GM18519 (cell line): ENCODE results near the gene CYP2D6.
"Not testable (repeated sequence)": the region's sequence is repeated elsewhere in the genome, so short reads cannot be mapped to it uniquely, and the experiment has no call there.

Experiments
- ATAC-seq: cut with Tn5 transposase; IDR thresholded peaks from one replicate; pipeline ENCODE4 v1.9.1; 2021; ENCODE audit warnings: mild to moderate bottlenecking, moderate library complexity; ENCODE audit not compliant: unreplicated experiment, low FRiP score

Gene CYP2D6

GRCh38 chr22:42130639-42131431 is at the start of gene CYP2D6:
CYP2D6 (minus strand) TSS chr22:42130810; CDS start chr22:42130791, 19 bp downstream.
- not testable (repeated sequence) for ATAC-seq

GRCh38 chr22:42179616-42180015 is 49.0 kb upstream of the CYP2D6 start:
- no peak for ATAC-seq

DNA sequence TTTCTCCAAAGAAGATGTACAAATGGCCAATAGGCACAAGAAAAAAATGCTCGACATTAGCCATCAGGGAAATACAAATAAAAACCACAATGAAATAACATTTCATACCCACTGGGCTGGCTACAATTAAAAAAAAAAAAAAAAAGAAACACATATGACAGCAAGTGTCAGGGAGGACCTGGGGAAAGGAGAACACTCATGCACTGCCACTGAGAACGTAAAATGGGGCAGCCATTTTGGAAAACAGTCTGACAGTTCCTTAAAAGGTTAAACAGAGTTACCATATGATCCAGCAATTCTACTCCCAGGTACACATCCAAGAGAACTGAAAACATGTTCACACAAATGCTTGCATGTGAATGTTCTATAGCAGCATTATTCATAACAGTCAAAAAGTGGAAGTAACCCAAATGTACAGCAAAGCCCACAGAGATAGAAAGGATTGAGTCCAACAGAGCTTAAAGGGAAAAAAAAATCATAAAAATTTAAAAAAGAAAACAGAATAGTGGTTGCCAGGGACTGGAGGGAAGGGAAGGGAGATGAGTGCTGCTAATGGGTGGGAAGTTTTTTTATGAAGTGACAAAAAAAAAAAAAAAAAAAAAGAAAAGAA is 48.4 kb upstream of the CYP2D6 start:
- no peak for ATAC-seq

- no peak for ATAC-seq
These were observed 47.3 kb upstream of the CYP2D6 start for GRCh38 chr22:42177891-42178336.

DNA sequence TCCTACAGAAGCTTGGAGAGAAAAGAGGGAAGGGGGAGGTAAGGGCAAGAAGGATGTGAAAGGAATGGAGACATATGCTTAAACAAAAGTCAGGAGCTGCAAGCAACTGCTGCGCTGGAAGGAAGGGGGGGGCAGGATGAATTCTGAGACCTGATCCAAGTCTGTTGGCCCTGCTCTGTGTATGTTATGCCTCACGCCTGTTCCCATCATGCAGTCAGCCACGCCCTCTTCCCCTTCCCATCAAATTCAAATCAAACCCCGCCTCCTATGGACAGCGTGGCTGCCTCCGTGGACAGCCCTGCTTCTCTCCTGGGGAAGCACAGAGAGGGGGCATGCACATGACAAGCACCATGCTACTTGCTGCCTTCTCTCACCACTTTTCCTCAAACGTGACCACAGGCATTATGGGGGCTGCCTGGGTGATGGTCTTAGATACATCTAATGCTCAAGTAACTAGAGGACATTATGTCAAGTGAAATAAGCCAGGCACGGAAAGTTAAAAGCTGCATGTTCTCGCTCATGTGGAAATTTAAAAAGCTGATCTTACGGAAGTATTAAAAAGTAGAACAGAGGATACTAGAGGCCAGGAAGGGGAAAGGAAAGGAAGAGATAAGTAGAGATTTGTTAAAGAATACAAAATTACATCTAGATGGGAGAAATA is 45.8 kb upstream of the CYP2D6 start:
- ATAC-seq = no peak

DNA sequence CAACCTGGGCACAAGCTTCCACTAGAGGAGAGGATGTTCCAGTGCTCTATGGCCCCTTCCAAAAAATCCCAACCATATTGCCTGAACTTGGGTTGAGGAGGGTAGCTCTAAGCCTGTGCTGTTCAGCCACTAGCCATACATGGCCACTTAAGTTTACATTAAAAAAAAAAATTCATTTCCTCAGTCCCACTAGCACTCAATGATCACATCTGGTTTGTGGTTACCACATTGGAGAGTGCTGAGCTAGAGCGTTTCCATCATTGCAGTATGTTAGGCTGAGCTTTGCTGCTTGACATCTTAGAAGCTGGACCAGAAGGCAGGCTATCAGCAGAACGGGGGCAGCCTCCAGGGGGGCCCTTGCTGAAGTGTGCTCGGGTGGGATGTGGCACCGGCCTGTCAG is 43.5 kb upstream of the CYP2D6 start:
- ATAC-seq = no peak

DNA sequence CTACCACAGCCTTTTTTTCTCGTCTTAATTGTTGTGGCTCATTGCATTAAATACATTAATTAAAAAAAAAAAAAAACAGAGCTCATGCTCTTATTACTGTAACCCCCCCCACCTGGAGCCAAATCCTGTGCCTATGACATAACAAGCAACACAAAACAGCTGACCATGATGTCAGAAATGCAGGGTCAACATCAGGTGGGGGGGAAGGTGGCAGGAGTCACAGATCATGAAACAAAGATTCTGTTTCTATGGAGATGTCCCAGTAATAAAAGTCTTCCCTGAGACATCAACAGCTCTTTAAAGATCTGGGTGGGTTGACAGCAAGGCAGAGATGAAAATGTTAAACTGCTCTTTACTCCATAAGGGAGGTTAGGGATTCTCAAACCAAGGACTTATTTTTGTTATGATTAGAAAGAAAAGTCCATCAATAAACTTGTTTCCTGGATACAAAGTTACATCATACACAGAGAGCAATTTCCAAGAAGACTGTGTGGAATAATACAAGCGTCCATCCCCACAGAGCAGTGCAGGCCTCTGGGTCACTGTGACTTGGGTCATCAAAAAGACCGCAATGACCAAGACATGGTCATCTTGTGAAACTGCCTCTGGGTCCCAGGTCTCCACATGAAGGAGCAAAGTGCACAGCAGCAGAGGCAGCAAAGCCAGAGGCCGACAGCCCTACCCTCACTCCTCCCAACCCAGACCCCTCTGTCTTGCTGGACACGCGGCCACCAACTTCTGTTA is 42.7 kb upstream of the CYP2D6 start:
- ATAC-seq = no peak

- no peak for ATAC-seq
These were observed 42.2 kb upstream of the CYP2D6 start for GRCh38 chr22:42172773-42173172.

DNA sequence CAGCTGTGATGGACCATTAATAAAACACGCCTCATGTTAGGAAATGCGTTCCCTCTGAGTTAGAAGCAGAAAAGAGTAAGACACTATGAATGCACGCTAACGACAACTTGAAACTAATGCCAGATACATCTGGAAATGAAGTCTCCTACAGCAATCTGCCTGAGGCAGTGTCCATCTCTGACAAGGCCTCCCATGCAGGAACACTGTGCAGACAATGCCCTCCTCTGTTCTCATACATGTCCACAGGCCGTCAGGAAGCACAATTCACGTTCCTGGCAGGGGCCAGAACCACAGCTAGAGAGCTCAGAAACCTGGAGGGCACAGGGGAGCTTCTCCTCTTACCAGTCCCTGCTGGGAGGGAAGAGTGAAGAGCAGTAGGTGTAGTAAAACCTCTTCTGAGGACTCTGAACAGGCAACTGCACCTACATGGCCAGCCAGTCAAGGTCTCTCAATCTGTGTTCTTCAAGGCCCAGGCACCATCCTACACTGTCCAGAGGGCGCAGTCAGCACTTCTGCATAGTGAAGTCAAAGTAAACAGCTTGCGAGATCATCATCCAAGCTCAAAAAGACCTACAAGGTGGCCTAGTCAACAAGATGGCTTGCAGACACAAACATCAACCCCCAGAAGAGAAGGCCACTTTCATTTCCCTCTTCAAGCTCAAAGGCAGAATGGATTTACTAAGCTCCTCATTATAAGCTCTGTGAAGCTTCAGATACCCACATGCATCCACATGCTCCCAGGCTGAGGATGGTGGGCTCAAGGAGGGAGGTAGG is 41.5 kb upstream of the CYP2D6 start:
- no peak for ATAC-seq

DNA sequence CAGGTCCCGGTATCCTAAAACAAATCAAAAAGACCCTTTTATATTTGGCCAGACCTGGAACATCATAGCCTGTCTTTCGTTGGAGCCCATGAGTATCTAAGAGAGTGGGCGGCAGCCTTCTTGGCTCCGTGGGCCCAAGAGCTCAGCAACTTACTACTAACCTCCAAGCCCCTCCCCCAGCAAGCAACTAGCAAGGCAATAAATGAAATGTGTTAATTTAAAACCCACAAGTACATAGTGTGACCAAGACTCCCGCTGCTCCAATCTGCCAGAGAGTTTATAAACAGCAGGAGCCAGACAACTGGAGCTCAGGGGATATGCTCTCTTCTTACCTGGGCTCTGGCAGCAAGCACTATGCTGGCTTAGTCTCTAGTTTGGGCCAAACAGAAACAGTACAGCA is 40.8 kb upstream of the CYP2D6 start:
- no peak for ATAC-seq

DNA sequence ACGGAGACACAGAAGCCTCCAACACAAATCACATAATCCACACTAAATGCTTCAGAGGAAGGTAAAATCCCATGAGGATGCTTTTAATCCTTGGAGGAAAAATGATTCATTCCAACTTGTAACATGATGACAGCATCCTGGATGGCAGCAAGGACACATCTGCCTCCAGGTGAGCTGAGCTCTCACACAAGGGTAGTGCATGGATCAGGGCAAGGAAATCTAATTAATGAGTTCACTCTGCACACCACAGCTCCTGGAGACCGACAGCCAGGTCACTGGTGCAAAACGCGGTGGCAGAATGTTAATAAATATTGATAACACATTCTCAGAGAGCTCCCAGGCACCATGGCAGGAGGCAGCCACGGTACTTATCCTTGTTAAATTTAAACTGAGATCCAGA is 40.3 kb upstream of the CYP2D6 start:
- ATAC-seq = no peak

DNA sequence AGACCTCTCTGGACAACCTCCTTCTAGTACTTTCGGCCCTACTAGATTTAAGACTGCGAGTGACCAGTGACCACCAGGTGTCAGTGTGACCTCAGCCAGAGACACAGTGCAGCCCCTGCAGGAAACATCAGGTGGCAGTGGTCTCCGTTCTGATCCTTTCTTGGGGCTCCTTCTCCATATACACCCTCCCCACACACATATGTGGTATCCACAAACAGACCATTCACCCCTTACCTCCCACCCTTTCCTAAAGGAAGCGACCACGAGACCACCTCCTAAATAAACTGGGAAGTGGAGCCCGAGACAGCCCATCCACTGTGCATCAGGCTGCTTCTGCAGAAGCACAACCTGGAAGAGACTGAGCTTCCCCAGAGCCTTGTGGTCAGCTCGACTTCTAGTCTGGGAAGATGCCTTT is 38.5 kb upstream of the CYP2D6 start:
- no peak for ATAC-seq

- no peak for ATAC-seq
These were observed 37.9 kb upstream of the CYP2D6 start for GRCh38 chr22:42168476-42168875.

GRCh38 chr22:42167066-42167465 is 36.5 kb upstream of the CYP2D6 start:
- ATAC-seq = no peak

- no peak for ATAC-seq
These were observed 34.3 kb upstream of the CYP2D6 start for GRCh38 chr22:42164901-42165300.

- ATAC-seq = no peak
These were observed 32.9 kb upstream of the CYP2D6 start for GRCh38 chr22:42163515-42163914.

- no peak for ATAC-seq
These were observed 32.3 kb upstream of the CYP2D6 start for GRCh38 chr22:42162728-42163489.

DNA sequence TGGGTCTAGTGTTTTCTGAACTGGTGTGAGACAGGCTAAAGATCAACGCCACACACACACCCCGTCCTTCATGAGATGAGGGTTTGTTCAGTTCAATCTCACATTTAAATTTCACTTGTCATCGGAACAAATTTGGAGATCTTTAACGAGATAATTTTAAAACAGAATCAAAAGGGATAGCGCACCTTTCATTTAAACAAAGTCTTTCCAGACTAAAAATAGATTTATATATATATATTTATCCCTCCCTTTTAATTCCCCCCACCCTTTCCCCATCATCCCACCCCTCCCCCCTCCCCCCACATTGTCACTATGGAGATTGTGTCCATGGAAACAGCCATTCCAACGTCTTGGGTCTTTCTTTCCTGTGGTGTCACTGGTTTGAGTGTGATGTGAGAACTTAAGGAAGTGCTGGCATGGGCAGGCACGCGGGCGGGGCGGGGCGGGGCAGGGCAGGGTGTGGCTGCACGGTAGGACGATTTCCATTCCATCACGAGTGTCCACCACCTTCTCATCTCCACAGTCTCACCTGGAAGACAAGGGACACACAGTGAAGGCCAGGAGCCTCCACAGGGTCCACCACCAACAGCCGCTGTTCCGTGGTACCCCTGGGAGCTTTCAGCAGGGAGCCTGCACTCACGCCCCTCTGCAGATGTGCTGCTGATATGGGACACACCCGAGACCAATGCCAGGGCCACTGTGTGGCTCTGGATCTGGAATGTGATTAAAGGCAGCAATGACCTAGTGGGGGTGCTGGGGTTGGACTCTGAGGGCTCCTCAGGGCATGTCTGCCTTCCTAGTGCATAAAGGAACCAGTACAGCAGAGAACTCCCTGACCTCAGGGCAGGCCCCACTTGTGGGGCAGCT is 30.5 kb upstream of the CYP2D6 start:
- ATAC-seq = no peak
